HG02759 (cell line): ENCODE data around the gene SCARB1.
A peak's percentile ranks its signal among the peaks of the same experiment; 100 is the strongest.

Source experiments
- ATAC-seq: cut with Tn5 transposase; IDR thresholded peaks from one replicate; pipeline ENCODE4 v1.9.1; 2021; ENCODE audit warnings: mild to moderate bottlenecking, moderate library complexity; ENCODE audit not compliant: unreplicated experiment

The SCARB1 gene

DNA sequence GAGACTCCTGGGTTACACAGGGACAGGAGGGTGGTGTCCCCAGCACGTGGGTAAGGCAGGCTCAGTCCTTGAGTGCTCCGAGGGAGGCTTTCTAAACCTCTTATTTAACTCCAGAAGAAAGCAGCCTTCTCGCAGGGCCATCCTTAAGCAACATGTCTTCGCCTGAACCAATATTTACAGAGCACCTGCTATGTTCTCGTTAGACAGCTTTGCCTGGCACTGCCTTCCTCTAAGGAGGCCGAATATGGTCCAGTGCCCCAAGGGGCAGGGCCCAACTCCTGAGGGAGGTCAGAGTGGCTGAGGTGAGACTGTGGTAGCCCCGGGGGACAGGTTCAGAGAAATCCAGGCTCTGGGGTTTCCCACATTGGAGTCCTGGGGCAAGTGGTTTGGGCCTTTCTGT is 2.1 kb upstream of the SCARB1 start:
- ATAC-seq, result no peak

DNA sequence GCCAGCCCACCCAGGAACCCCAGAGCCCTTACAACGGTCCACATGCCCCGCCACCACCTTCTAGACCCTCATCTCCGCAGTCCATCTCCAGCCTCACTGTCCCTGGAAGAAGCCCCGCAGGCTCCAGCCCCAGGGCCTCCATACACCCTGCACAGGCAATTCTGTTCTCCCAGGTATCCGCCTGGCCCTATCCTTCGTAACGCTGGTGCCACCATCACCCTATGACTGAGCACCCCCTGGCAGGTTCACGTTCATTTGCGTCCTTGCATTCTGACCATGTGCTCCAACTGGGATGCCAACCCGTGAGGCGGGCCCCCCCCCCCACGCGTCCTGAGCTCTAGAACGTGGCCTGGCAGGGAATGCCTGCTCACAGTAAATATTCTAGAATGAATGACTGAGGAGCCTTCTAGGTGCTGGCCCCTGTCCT is 675 bp upstream of the SCARB1 start:
- ATAC-seq, result no peak

DNA sequence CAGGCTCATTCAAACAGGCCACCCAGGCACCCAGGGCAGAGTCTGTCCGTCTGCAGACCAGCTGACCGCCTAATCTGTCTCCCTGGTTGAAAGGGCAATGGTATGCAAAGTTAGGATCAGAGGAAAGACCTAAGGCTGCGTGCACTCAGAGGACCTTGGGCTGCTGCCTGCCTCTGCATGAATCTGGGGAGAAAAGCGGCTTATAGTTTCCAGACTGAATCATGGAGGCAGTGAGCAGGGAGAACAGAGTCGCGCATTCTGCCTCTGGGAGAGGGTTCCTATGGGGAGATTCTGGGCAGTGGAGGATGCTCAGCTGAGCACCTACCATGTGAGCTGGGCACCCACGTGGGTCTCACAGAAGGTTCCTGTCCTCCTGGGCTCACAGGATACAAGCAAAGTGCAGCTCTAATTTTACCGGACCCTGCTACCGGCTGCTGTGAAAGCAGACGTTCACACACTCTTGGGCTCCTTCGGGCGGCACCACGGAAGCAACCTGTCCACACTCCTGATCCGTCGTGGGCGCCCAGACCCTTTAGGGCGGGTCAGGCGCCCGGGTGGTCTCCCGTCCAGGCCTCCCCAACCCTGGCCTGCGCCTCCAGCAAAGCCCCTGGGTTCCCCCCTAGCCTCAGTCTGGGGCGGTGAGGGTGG is 772 bp downstream of the SCARB1 start:
- peak; percentile 14 for ATAC-seq

DNA sequence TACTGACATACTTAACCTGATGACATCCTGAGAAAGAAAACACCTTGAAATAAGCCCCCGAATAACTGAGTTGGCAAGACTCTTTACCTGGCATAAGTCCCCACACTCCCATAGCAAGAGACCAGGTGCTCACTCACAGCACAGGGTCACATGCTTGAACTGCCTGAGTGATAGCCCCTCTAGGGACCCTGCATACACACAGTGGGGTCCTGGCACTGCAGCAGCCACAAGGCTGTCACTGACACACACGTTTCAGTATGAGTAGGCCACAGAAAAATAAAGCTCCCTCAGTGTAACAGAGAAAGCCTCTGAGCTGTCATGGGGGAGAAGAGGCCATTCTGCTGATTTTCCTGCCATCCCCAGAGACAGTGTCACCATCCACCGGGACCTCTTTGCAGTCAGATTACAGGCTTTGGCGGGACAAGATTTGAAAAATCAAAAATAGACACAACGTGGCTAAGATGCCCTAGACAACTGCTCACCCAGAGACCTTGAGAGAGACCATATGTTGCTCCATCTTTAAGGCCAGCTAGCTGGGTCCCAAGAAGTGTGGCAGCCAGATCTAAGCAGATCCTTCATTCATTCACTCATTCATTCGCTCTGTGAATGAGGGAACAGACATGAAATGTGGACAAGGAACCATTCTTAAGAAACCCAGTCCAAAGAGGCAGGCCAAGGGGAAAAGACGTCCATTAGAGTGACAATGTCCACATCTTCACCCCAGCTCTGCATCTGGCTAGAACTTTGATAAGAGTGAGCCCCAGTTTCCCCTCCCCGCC is 1.6 kb downstream of the SCARB1 start:
- ATAC-seq, result peak; percentile 31

DNA sequence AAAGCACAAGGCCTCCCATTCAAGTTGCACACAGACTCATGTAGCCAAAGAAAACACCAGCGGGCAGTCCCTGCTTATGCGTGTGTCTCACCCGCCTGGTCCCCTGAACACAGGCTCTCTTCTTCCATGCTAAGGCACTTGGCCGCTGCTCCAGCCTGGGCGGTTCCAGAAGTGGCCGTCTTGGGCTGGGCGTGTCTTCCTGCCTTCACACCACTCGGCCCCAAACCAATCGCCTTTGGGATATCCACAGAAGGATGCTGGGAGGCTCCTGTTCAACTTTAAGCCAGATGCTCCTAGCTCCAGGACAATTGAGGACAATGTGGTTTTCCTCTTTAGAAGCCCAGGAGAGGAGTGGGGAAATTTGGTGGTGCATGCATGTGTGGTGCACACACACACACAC is 2.2 kb downstream of the SCARB1 start:
- peak; percentile 23 for ATAC-seq

DNA sequence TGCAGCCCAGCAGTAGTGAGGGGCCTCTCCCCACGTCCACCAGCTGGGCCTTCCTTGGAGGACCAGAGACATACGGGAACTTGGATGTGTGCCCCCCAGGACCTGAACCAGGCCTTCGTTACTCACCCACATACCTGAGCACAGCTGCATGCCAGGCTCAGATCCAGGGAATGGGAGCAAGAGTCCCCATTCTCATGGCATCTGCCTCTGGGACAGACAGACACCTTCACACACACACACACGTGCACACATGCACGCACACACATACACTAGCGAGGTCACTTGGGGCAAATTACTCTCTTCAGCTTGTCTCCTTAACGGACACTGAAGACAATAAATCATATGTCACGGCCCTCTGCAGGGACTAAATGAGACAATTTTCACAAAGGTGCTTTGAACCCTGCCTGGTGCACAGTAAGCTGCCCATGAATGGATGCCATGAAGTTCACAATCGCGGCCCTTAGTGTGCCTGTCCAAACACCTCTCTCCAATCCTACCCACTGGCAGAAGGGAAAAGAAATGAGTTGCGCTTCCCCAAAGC is 5.7 kb downstream of the SCARB1 start:
- no peak for ATAC-seq

DNA sequence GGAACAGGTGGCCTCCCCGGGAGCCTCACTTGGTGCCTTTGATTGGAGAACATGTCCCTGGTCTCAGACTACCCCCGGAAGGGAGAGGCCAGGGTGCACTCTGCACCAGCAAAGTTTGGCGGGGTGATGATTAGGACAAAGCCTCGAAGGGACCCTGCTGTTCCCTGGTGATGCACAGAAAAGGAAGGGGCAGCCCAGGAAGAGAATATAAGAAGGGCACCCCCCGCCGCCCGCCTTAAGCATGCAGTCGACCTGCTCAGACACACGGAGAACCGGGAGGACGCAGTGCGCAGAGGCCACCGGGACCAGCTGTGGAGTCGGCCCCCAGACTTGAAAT is 6.9 kb downstream of the SCARB1 start:
- no peak for ATAC-seq

DNA sequence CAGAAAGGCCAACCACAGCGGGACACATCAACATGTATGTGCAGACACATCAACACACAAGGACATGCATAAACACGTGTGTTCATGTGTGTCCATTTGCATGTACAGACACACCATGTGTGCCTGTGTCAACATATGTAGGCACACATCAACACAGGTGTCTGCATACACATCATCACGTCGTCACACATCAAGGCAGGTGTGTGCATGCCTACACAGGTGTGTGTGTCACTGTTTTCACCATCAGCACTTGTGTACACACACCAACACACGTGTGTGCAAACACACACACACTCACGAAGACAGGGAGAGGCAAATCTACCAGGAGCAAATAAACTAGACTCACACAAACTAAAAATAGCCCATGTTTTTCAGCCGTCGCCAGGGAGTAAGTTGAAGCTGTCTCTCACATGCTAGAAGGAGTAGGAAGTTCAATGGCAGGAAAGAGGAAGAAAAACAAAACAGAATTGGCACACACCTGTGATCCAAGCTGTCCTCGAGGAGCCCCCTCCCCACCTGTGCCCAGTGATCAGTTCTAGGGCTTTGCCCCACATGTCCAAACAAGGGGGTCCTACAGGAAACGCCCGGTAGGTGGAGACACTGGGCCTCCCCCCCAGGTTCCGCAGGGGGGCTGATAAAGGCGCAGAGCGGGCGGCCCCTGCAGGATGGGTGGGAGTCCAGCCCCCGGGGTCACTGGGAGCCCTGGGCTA is 7.4 kb downstream of the SCARB1 start:
- no peak for ATAC-seq

DNA sequence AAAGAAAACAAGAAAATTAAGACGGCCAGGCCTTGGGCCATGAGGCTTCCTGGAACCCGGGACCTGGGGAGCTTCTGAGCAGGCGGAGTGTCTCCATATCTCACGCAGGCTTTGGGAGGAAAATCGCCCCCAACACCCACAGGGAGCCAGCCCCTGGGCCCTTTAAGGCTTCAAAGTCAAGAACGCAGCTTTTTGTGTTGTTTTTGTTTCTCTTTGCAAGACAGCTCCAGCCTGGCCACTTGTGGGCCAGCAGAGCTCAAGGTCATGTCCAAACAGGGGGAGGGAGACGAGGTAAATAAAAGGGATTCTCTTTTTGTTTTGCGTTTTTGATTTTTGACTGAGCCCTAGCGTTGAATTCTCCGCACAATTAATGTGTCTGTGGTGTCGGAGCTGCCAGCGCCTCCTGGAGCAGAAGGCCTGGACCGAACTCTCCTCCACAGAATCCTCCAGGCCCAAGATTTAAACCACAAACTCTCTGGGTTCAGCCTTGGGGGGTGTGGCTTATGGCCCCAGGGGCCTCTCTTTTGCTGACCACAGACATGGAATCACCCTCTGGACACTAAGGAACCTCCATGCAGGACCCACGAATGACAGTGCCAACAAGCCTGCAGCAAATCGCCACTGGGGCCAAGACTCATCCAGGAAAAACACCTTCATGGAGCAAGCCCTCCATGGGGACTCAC is 8.2 kb downstream of the SCARB1 start:
- no peak for ATAC-seq

DNA sequence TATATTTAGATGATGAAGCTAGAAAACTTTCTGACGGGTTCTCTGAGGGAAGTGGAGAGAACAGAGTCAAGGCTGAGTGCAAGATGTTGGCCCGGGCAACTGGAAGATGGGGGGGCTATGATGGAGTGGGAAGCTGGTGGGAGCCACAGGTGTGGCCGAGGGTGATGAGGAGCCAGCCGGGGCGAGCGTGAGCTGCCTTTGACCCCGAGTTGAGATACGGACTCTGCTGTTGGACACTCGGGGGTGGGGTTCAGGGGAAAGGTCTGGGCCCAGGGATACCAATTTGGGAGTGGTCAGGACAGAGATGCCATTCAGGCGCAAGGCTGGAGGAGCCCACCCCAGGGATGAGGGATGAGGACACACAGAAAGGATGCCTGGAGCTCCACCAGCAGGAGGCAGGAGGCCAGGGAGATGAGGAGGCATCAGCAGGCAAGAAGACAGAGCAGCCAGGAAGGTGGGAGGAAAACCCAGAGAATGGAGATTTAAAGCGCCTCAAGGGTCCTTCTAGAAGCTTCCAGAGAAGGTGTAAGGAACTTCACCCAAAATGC is 9.0 kb downstream of the SCARB1 start:
- ATAC-seq, result no peak

DNA sequence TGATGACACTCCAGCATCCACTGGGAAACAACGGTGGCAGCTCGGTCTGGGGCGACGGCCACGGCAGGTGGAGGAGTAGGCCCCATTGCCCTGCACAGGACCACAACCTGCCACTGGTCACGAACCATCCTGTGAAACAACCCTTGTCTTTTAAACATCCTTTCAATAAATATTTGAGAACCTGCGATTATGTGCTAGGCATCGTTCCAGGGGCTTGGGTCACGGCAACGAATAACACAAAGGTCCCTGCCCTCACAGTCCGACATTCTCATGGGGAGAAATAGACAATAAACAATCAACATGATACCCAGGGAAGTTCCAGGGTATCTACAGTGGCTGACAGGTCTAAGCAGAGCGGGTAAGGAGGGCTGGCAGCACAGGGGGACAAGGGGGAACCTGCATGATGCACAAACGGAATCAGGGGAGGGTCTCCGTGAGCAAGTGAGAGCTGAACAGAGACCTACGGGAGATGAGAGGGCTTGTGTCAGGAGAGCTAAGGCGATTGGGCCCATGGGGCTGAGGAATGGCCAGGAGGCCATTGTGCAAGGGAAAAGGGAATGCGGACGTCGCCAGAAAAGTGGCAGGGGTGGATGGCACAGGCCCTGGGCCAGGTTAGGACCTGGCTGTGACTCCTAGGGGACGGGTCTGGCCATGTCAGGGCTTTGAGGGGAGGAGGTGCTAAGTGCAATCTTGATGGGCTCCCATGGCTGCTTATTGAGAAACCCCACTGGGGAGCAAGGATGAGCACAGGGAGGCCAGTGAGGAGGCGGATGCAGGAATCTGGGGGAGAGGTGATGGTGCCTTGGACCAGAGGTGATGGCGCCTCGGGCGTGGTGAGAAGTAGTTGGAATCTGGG is 9.7 kb downstream of the SCARB1 start:
- no peak for ATAC-seq

DNA sequence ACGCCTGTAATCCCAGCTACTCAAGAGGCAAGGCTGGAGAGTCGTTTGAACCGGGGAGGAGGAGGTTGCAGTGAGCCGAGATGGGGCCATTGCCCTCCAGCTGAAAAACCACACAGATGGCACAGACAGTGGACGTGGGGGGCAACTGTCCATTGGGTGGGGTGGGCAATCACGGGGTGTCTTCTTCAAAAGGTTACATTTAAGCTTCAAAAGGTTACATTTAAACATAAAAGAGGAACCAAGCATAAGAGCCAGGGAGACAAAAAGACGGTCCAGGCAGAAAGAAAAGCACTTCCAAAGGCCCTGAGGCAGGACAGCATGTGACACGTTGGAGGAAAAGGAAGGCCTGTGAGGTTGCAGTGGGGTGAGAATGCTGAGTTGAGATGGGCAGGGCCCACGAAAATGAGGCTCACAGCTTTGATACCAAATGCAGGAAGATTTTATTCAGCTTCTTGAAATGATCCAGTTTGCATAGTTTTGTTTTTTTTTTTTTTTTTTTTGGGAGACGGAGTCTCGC is 10.7 kb downstream of the SCARB1 start:
- no peak for ATAC-seq

DNA sequence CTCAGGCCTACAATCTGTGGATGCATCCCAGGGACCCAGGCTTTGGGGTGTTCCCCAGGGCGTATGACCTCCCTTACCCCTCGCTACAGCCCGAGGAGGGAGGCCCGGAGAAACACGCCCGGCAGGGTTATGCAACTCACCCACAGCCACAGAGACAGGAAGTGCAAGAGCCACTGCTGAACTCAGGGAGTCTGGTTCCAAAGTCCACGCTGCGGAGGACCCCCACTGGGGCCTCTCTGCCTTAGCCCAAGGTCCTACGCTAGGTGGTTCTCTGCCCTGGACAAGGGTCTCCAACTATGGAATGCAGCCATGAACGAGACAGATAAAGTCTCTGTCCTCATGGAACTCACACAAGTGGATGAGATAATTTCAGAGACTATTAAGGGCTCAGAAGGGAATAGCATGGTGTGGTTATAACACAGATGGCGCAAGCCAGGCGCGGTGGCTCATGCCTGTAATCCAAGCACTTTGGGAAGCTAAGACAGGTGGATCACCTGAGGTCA is 11.3 kb downstream of the SCARB1 start:
- no peak for ATAC-seq

DNA sequence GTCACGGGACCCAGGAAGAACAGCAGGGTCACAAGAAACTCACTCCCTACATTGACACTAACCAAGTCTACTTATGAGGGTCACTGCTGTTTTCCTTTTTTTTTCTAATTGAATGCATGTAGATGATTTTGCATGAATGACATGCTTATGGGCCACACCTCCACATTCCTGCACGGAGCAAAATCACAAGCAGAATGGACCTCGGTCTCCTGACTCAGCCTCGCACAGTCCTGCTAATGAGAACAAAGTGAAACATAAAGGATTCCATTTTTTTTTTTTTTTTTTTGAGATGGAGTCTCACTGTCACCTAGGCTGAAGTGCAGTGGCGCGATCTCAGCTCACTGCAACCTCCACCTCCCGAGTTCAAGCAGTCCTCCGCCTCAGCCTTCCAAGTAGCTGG is 12.3 kb downstream of the SCARB1 start:
- no peak for ATAC-seq

DNA sequence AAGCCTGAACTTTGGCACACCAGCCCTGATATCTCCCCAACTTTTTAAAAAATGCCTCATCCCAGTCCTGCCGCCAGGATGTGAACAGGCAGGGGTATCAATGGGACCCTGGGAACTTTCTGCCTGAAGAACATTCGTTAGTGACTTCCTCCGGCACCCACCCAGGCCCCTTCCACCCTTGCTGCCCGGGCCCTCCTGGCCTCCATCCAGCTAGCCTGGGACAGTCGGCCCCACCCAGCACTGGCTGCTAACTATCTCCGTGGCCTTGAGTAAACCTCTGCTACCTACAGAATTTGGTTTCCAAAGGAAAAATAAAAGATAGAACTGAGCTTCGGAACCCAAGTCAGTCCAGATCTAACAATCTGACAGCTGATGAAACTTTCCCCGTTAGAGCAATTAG is 14.3 kb downstream of the SCARB1 start:
- ATAC-seq, result no peak

DNA sequence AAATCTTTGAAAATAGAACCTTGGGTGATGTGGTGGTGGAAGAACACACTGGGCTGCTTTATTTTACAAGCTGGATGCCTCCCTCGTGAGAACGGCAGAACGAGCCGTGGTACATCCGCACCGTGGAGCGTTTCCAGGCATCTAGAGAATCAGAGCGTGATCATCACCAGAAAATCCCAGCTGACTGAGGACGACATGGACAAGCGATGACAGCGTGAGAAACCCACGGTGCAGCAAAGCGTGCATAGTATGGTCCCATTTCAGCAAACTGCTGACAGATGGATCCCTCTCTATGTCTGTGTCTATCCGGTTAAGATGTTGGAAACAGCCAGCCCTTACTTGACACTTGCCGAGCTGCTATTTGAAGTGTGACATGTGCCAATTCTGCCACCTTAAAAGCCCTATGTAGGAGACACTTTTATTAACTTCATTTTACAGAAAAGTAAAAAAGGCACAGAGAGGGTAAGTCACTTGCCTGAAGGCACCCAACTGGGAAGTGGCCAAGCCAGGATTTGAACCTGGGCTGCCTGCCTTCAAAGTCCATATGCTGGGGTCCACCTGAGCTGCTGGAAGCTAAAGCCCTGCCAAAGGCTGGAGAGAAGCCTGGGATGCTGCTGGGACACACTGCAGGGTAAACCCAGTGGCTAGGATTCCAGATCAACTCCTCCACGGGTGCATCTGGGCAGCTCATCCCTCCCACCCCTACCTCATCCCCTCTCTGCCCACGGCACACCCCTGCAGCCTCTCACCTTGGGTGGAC is 14.9 kb downstream of the SCARB1 start:
- no peak for ATAC-seq

DNA sequence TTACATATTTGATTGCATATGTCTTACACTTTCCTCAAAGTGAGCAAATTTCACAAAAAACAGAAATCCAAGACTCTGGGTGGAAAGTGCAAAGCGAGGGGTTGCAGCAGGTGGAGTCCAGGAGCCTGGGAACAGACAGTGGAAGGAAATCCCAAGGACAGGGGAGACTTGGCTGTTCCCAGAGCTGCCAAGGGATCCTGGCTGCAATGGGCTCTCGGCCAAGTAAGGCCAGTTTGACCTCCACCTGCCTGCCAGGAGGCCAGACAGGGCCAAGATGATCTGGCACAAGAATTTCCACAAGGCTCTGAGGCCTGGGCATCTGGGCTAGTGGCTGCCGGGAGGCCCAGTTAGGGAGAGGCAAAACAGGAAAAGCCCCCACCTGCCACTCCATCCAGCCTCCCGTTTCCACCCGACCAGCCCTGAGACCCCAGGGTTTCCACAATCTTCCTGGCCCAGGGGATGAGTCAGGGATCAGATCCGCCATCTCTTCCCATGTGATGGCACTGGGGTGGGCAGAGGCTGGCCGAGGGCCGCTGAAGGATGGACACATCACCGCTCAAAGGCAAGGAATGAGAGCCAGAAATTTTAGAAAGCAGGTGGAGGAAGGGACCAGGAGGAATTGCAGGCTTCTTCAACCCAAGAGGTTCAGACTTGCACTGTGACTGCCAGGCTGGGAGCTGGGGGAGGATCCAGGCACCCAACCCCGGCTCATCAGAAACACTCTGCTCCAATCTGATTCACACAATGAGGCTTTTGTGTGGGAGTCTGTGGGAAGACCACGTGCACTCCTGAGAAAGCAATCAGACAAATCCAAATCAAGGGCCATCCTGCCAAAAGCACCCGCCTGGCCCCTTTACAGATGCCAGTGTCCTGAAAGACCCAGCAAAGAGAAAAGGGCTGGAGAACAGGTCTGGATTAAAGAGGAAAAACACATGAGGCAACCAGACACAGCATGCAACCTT is 16.3 kb downstream of the SCARB1 start:
- no peak for ATAC-seq
